Activated CD4-positive, alpha-beta T cell treated with anti-CD3 and anti-CD28 coated beads, Interleukin-2, amount 50 U/mL, for 16 hours (primary cell): Measurements from ENCODE around the gene OR10V1.

Experiments
- DNase-seq: peaks from one replicate; pipeline ENCODE4 v3.0.0-alpha.2; 2020

The OR10V1 gene

GRCh38 chr11:59667812-59668187 is 45.8 kb downstream of the OR10V1 start:
- DNase-seq: no peak

GRCh38 chr11:59666969-59667368 is 46.7 kb downstream of the OR10V1 start:
- DNase-seq: no peak
